ENCODE results near the gene FAF2.
"Not testable (repeated sequence)": the region's sequence is repeated elsewhere in the genome, so short reads cannot be mapped to it uniquely, and the experiment has no call there.

The FAF2 gene

GRCh38 chr5:176545388-176545736 lies 97.2 kb downstream of the FAF2 start:
- DNase-seq (ENCODE audit: low read depth): no peak

GRCh38 chr5:176545737-176546509 lies 97.7 kb downstream of the FAF2 start:
- no peak for DNase-seq (ENCODE audit: low read depth)

GRCh38 chr5:176547802-176548201 lies 99.6 kb downstream of the FAF2 start:
- DNase-seq (ENCODE audit: low read depth): no peak

- DNase-seq (ENCODE audit: low read depth): no peak
Measured at GRCh38 chr5:176548967-176549444, 100.8 kb downstream of the FAF2 start, which contains the start of gene CDHR2. CDHR2 (plus strand) TSS chr5:176549342; CDS start chr5:176565353, 16,011 bp downstream.

GRCh38 chr5:176549871-176550270 lies 101.7 kb downstream of the FAF2 start:
- DNase-seq (ENCODE audit: low read depth): no peak

GRCh38 chr5:176550275-176550831 lies 102.2 kb downstream of the FAF2 start:
- DNase-seq (ENCODE audit: low read depth): no peak

GRCh38 chr5:176550937-176551336 lies 102.8 kb downstream of the FAF2 start:
- not testable (repeated sequence) for DNase-seq (ENCODE audit: low read depth)

GRCh38 chr5:176552332-176552869 lies 104.2 kb downstream of the FAF2 start:
- DNase-seq (ENCODE audit: low read depth): no peak

GRCh38 chr5:176553260-176554085 lies 105.3 kb downstream of the FAF2 start:
- no peak for DNase-seq (ENCODE audit: low read depth)

- DNase-seq (ENCODE audit: low read depth): no peak
Measured at GRCh38 chr5:176557846-176558245, 109.7 kb downstream of the FAF2 start.

All from stimulated activated CD8-positive, alpha-beta memory T cell treated with anti-CD3 and anti-CD28 coated beads, Interleukin-15, amount 100 ng/mL, for 24 hours (primary cell).